Hematopoietic multipotent progenitor cell treated with erythropoietin and hydrocortisone succinate and interleukin-3 and kit ligand, for 15 days (in vitro differentiated cells): ENCODE results near the gene AKR1C3.
"Not testable (repeated sequence)": the region's sequence is repeated elsewhere in the genome, so short reads cannot be mapped to it uniquely, and the experiment has no call there.

Source experiments
- DNase-seq: peaks from one replicate; pipeline ENCODE4 v3.0.0-alpha.2; 2015; ENCODE audit warnings: low spot score

AKR1C3 gene

GRCh38 chr10:5094265-5095205 is at the start of gene AKR1C3:
Gene AKR1C3 (plus strand): TSS chr10:5094414. CDS start chr10:5094445, 31 bp downstream.
- peak; percentile 72 for DNase-seq

- DNase-seq = no peak
Measured at GRCh38 chr10:5045095-5045494, 49.1 kb upstream of the AKR1C3 start.

DNA sequence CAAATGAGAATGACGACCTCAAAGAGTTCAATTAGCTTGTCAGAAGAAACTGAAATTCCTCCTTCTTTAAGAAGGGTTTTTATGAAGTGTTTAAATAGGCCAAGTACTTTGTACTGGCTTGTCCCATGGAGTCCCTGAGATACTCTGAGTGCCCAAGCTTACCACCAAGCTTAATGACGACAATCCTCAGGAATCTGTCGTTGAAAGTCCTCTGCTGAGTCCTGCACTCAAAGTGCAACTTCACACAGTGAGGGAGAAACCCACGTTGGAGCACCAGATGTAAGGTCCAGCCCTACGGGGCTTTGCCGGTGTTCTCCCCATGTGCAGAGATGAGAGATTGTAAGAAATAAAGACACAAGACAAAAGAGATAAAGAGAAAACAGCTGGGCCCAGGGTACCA is 47.8 kb upstream of the AKR1C3 start:
- DNase-seq = no peak

- DNase-seq = not testable (repeated sequence)
Measured at GRCh38 chr10:5047055-5047454, 47.2 kb upstream of the AKR1C3 start.

DNA sequence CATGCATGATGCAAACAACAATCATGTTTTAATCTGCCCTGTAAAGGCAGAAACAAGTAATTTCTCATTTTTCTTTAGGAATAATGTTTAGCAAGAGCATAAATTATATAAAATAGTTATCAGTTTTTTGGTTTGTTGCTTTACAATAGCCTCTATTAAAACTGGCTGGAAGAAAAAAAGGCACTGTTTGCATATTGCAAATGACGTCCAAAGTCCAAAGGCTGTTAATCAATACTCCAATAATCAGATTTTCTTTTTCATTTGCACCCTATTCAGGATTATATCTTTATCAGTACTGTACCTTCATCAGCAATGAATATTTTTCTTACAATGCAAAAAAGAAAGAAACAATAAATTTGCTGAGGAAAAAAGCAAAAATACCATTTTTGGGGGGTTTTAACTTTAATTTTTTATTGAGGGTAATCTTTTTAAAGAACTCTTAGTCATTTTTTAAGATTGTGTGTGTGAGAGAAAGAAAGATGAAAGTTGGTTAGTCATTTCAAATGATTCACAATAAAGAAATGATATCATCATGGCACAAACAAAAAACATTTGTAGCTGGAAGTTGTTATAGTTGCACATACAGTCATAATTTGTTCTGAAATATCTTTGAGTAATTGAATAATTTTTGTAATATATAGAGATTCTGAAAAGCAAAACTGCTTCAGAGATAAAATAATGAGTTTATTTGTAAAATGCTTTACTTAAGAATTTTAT is 46.1 kb upstream of the AKR1C3 start:
- no peak for DNase-seq

GRCh38 chr10:5052951-5053500 is 41.2 kb upstream of the AKR1C3 start:
- not testable (repeated sequence) for DNase-seq

DNA sequence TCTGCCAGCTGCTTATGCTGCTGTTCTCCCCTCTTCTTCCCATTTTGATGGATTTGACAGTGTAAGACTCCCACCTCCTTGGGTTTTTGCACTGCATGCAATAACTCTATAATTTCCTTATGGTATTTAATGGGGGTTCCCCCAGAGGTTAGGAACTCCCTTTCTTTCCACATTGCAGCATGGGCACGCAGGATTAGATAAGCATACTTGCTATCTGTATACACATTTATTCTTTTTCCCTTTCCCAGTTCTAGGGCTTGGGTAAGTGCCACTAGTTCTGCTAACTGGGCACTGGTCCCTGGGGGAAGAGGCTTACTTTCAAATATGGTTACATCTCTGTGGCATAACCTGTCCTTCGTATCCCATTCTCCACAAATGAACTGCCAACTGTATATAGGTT is 39.4 kb upstream of the AKR1C3 start:
- DNase-seq = peak; percentile 28

DNA sequence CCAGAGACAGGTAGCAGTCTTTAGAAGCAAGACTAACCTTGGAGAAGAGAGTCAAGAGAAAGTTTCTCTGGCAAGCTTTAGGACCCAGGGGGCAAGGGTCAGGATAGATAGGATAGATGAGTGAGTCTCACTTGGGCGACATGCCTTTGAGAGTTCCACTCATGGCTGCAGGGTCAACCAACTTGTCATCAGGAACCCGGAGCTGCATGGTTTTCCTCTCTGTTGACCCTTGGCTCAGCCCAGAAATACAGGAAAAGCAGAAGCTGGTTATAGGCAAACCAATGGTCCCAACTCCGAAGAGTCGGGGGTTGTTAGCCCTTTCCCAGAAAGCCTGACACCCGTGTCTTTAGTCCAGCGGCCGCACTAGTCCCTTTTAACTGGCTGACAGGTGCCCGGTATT is 34.9 kb upstream of the AKR1C3 start:
- DNase-seq = not testable (repeated sequence)

GRCh38 chr10:5060791-5061190 is 33.4 kb upstream of the AKR1C3 start:
- DNase-seq = not testable (repeated sequence)

GRCh38 chr10:5064656-5065055 is 29.6 kb upstream of the AKR1C3 start:
- no peak for DNase-seq

- DNase-seq = no peak
Measured at GRCh38 chr10:5068274-5068984, 25.8 kb upstream of the AKR1C3 start.

DNA sequence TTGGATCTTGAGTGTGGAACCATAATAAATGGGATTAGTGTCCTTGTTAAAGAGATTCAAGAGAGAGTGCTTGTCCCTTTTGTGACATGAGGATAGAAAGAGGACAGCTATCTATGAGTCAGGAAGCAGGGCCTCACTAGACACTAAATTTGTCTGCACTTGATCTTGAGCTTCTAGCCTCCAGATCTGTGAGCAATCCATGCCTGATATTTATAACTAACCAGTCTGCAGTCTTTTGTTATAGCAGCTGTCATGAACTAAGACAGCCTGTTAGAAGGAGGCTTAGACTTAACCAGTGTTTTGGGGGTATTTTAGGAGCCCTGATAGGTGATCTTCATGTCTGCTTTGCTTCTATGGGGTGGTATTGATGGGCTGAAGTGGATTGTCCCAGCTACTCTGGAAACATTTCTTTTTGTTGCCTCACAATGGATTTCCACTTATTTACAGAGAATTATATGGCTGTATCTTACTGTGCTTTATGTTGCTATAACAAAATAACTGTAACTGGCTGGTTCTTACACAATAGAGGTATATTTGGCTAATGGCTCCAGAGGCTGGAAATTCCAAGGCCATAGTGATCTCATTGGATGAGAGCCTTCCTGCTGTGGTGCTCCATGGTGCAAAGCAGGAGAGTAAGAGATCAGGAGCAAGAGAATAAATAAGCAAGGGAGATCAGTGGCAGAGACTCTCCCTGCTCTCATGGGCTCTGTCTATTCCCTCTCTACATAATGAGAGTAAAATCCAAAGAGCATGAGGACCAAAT is 23.4 kb upstream of the AKR1C3 start:
- no peak for DNase-seq

DNA sequence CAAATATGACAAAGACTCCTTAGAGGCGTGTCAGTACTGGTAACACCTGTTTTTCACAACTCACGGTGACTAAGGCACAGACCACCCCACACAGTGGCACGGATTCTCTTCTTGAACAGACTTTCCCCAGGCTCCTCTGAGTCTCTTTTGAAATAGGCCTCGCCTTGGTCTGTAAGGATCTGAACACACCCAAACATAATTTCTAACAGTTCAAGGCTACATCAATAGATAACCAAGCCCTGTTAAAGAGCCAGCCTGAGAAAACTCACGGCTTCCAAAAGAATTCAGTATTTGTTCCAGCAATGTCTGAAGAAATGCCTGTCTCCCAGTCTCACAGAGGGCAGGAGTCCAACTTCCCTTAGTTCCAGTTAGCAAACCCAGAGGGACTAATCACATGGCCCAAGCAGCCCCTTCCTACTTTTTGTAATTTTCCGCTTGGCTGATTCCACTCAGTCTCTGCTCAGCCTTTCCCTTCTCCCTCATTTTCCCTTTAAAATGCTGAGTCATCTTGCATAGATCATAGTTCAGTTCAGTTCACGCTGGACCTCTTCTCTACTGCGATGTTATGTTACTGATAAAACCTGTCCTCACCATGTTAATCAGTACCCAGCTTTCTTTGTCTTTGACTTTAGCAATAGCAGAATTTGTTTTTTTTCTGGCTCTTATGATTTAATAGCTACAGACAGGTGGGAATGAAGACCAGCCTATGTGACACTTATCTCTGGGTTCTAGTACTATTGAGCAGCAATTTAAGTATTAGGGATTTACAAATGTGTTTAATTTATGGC is 22.6 kb upstream of the AKR1C3 start:
- peak; percentile 73 for DNase-seq

DNA sequence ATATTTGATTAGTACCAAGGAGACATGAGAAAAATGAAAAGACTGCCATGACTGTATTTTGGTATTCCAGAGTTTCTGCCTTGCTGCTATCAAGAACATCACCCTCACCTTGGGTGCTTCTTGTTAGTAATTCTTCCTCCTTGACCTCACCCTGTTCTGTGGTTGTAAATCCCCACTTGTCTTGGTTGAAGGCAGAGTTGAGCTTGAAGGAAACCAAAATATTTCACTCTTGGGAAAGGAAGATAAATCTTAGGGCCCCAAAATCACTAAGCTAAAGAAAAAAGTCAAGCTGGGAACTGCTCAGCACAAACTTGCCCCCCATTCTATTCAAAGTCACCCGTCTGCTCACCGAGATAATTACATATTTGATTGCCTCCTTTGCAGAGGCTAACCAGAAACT is 20.6 kb upstream of the AKR1C3 start:
- DNase-seq = no peak

GRCh38 chr10:5076615-5077014 is 17.6 kb upstream of the AKR1C3 start:
- DNase-seq = no peak

DNA sequence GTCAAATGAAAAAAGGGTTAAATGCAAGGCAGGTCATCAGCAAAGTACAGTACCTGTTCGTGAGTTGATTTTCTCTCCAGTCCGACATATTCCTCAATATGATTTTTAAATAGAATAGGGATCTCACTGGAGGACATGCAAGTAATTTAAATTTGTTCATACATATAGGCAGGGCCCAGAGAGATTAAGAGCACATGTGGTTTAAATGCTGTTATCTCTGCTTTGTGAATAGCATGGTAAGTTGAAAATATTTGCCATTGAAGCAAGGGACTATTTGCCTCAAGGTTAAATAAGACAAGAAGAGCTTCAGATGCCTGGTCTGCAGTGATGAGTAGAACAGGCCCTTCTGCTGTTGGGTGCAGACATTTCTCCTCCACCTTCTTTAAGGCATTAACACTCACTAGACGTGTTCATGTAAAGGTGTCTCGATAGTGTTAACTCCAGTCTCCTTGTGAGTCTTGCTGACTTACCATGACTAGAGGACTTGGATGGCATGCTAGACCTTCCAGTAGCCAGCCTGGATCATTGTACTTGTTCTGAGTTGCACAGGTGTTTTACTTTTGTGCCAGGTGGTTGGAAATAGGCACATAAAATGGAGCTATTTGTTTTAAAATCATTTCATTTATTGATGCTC is 15.6 kb upstream of the AKR1C3 start:
- peak; percentile 69 for DNase-seq

DNA sequence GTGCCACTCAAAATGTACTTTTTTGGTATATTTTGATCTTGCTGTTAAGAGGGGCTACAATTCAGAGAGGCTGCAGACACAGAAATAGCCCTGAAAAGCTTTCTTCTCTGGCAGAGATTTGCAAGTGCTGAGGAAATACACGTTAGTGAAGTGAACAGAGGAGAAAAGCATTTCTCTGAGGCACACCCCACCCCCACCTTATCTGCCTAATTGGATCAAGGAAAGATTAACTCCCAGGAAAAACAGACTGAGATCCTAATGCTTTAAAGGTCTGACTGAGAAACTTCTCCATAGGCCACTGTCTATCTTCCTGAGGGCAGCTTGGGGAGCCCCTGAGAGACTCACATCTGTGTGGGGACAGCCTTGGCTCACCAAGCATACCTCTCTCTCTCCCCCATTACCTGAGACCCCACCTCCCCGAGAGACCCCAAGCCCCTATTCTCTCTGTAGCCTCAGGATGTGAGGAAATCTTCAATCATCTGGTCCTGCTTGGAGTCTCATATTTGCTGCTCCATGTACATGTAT is 14.8 kb upstream of the AKR1C3 start:
- DNase-seq = no peak

GRCh38 chr10:5079836-5080235 is 14.4 kb upstream of the AKR1C3 start:
- no peak for DNase-seq

DNA sequence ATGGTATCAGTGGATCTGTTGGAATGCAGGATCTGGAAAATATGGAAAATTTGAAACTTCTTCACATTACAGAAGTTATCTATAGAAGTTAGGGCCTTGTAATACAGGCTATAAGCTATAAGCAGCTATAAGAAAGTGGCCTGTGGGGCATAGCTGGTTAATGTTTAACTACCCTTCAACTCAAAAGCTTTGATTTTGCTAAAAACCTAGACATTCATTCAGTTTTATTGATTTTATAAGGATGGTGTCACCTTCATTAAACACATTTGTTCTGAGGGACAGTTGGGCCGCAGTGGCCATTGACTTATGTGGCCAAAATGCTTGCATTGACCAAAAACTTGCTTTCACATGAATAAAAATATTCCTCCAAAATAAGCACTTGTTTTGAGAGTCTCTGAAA is 13.1 kb upstream of the AKR1C3 start:
- DNase-seq = no peak

DNA sequence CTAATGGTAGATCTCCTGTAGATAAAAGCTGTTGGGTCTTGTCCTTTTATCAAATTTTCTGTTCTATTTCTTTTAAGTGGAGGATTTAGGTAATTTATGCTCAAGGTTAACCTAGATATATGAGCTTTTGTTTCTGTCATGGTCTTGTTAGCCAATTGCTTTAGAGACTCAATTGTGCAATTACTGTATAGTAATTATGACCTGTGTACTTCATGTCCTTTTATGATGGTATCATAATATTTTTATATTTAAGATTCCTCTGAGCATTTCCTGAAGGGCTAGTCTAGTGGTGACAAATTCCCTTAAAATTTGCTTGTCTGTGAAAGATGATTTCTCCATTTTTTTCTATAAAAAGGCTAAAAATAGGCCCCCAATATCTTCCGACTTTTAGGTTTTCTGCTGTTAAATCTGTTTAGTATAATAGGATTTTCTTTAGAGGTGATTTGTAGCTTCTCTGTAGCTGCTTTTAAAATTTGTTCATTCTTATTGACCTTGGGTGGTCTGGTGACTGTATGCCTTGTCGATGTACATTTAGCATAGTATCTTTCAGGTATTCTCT is 5.4 kb upstream of the AKR1C3 start:
- DNase-seq = no peak
